HL-60/S4 treated with retinoic acid at 250 ng/mL for 4 days and 3 days (cell line): ENCODE measurements around the gene CXCL5.
"Not testable (repeated sequence)": the region's sequence is repeated elsewhere in the genome, so short reads cannot be mapped to it uniquely, and the experiment has no call there.

ENCODE experiments used
- in situ Hi-C: fragments of 300-500 bp; cut with MboI; formaldehyde crosslinking; loops from 2 replicates; pipeline ENCODE4 v1.7.0; 2022; ENCODE audit warnings: low sequenced_read_pairs

Gene CXCL5

DNA sequence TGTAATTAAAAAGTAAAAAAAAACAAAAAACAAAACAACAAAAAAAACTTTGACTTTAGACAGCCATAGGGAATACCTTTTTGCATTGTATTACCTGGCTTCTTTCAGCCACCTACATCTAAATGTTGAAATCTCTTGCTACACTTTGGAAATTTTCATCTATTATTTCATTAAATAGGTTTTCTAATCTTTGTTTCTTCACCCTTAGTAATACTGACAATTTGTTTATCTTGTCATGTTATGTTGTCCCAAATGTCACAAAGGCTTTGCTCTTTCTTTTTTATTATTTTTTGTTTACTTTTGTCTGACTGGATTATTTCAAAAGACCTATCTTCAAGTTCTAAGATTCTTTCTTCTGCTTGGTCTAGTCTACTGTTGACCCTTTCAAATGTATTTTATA, 24.1 kb downstream of the CXCL5 start:
- in situ Hi-C loops: no loop called here

- in situ Hi-C loops: no loop called here
These were observed 27.5 kb downstream of the CXCL5 start for GRCh38 chr4:73970945-73971344.

- in situ Hi-C loops: no loop called here
These were observed 28.5 kb downstream of the CXCL5 start for GRCh38 chr4:73970011-73970410.

- in situ Hi-C loops: no loop called here
These were observed 30.6 kb downstream of the CXCL5 start for GRCh38 chr4:73967866-73968265.

GRCh38 chr4:73964862-73965611, 33.4 kb downstream of the CXCL5 start:
- in situ Hi-C loops: no loop called here

- in situ Hi-C loops: no loop called here
These were observed 35.8 kb downstream of the CXCL5 start for GRCh38 chr4:73962724-73963123.

GRCh38 chr4:73959041-73959440, 39.4 kb downstream of the CXCL5 start:
- in situ Hi-C loops: not testable (repeated sequence)

DNA sequence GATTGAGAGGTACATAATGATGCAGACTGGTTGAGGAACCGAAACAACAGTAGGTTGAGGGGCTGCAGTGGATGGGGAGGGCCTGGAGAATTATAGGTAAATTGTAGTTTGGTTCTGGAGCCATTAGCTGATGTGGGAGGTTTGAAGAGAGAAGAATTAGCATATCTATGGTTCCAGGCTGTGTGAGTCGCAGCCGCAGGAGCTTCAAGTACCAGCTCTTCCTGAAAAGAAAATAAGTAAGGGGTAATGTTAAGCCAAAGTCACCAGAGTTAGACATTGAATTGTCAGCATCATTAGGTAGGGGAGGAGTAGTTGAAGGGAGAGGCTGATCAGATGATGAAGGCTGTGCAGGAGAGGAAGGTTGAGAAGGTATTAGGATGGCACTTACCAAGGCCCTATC, 46.1 kb downstream of the CXCL5 start:
- in situ Hi-C loops: no loop called here

GRCh38 chr4:73950376-73950920, 48.0 kb downstream of the CXCL5 start:
- in situ Hi-C loops: not testable (repeated sequence)

- in situ Hi-C loops: no loop called here
These were observed 49.3 kb downstream of the CXCL5 start for GRCh38 chr4:73948990-73949706.

- in situ Hi-C loops: no loop called here
These were observed 50.2 kb downstream of the CXCL5 start for GRCh38 chr4:73948291-73948690.

- in situ Hi-C loops: no loop called here
These were observed 51.1 kb downstream of the CXCL5 start for GRCh38 chr4:73947239-73947985.

- in situ Hi-C loops: no loop called here
These were observed 52.6 kb downstream of the CXCL5 start for GRCh38 chr4:73945674-73946449.
